Neural cell (in vitro differentiated cells): Measurements from ENCODE around the gene ARFGEF3. TPM values are rescaled to one million over a fixed set of nuclear protein-coding genes. Genes with fewer than 3 reads are reported as not detected.

Experiments
- H2AFZ ChIP-seq: fragments of 200-600, 300-800 bp; sonication (generic), shearing (Covaris generic); 2 replicates; pipeline ENCODE4 v1.6.0; 2014; ENCODE audit warnings: low read depth, mild to moderate bottlenecking, antibody characterized with exemption, low read length, moderate library complexity
- H3F3A ChIP-seq: fragments of 200-600 bp; shearing (Covaris generic); 2 replicates; pipeline ENCODE4 v1.6.1; 2016; ENCODE audit warnings: mild to moderate bottlenecking, moderate library complexity, mixed read lengths, antibody characterized with exemption, low read length; ENCODE audit not compliant: insufficient read depth, poor library complexity, severe bottlenecking
- H3K27ac ChIP-seq: fragments of 200-600, 300-800 bp; sonication (generic), shearing (Covaris generic); 2 replicates; pipeline ENCODE4 v1.5.1; 2014; ENCODE audit warnings: mild to moderate bottlenecking, low read length, moderate library complexity
- H3K27me3 ChIP-seq: fragments of 300-800, 200-600 bp; sonication (generic), shearing (Covaris generic); 2 replicates; pipeline ENCODE4 v1.6.0; 2014; ENCODE audit warnings: mild to moderate bottlenecking, low read depth, low read length, moderate library complexity; ENCODE audit not compliant: insufficient read depth
- H3K36me3 ChIP-seq: fragments of 300-800, 200-600 bp; sonication (generic), shearing (Covaris generic); 2 replicates; pipeline ENCODE4 v1.5.1; 2014; ENCODE audit warnings: mild to moderate bottlenecking, antibody characterized with exemption, low read length, moderate library complexity; ENCODE audit not compliant: insufficient read depth
- H3K4me2 ChIP-seq: fragments of 300-800, 200-600 bp; sonication (generic), shearing (Covaris generic); 2 replicates; pipeline ENCODE4 v1.6.0; 2014; ENCODE audit warnings: mild to moderate bottlenecking, low read length
- H3K4me3 ChIP-seq: fragments of 300-800, 200-600 bp; sonication (generic), shearing (Covaris generic); 2 replicates; pipeline ENCODE4 v1.5.1; 2014; ENCODE audit warnings: mild to moderate bottlenecking, low read length, moderate library complexity
- H3K79me2 ChIP-seq: fragments of 200-600 bp; shearing (Covaris generic); replicated peaks from 2 replicates; pipeline ENCODE4 v1.6.0; 2014; ENCODE audit warnings: mild to moderate bottlenecking, low read length, moderate library complexity; ENCODE audit not compliant: insufficient read depth
- H3K9ac ChIP-seq: fragments of 300-800, 200-600 bp; sonication (generic), shearing (Covaris generic); 2 replicates; pipeline ENCODE4 v1.6.1; 2016; ENCODE audit warnings: mild to moderate bottlenecking, low read length, mixed read lengths
- H3K9me2 ChIP-seq: fragments of 200-600 bp; shearing (Covaris generic); 2 replicates; pipeline ENCODE4 v1.6.1; 2016; ENCODE audit warnings: mild to moderate bottlenecking, low read length, mixed read lengths; ENCODE audit not compliant: insufficient read depth
- H3K9me3 ChIP-seq: fragments of 200-600, 300-800 bp; sonication (generic), shearing (Covaris generic); 2 replicates; pipeline ENCODE4 v1.6.1; 2016; ENCODE audit warnings: mild to moderate bottlenecking, mixed run types, low read length, moderate library complexity, mixed read lengths
- H4K20me1 ChIP-seq: fragments of 200-600 bp; shearing (Covaris generic); 2 replicates; pipeline ENCODE4 v1.6.1; 2016; ENCODE audit warnings: mild to moderate bottlenecking, mixed run types; ENCODE audit not compliant: insufficient read depth
- CTCF ChIP-seq: fragments of 450-650 bp; IDR thresholded peaks from 2 replicates; pipeline ENCODE4 v1.5.1; 2014; ENCODE audit warnings: antibody characterized with exemption, mild to moderate bottlenecking, moderate library complexity; ENCODE audit not compliant: poor library complexity, severe bottlenecking
- EP300 ChIP-seq: fragments of 450-650 bp; conservative IDR thresholded peaks from 2 replicates; pipeline ENCODE4 v1.6.1; 2014; ENCODE audit warnings: antibody characterized with exemption, mild to moderate bottlenecking, moderate library complexity; ENCODE audit not compliant: poor library complexity, severe bottlenecking
- EZH2 ChIP-seq: fragments of 200-600, 300-800 bp; shearing (Covaris generic), sonication (generic); IDR thresholded peaks from 2 replicates; pipeline ENCODE4 v1.6.1; 2014; ENCODE audit warnings: antibody characterized with exemption, low read length, borderline replicate concordance, mild to moderate bottlenecking; ENCODE audit not compliant: insufficient read depth, poor library complexity, severe bottlenecking
- MXI1 ChIP-seq: fragments of 450-650 bp; conservative IDR thresholded peaks from 2 replicates; pipeline ENCODE4 v1.6.1; 2014; ENCODE audit warnings: antibody characterized with exemption, mild to moderate bottlenecking; ENCODE audit not compliant: poor library complexity, severe bottlenecking
- POLR2AphosphoS5 ChIP-seq: IDR thresholded peaks from 2 replicates; pipeline ENCODE4 v1.6.1; 2012
- RAD21 ChIP-seq: fragments of 450-650 bp; conservative IDR thresholded peaks from 2 replicates; pipeline ENCODE4 v1.6.1; 2014; ENCODE audit warnings: antibody characterized with exemption, mild to moderate bottlenecking, moderate library complexity
- REST ChIP-seq: IDR thresholded peaks from 2 replicates; pipeline ENCODE4 v1.6.1; 2012; ENCODE audit warnings: borderline replicate concordance
- SMC3 ChIP-seq: fragments of 450-650 bp; conservative IDR thresholded peaks from 2 replicates; pipeline ENCODE4 v1.6.1; 2014; ENCODE audit warnings: antibody characterized with exemption, mild to moderate bottlenecking, moderate library complexity; ENCODE audit not compliant: poor library complexity
- TAF1 ChIP-seq: IDR thresholded peaks from 2 replicates; pipeline ENCODE4 v1.6.1; 2012; ENCODE audit warnings: low read depth
- polyA plus RNA-seq: library from polyadenylated mRNA; depleted of rRNA; stranded (reverse); fragments of >200 nt; gene quantifications from 2 replicates; pipeline ENCODE4 v1.2.3, GENCODE V29; 2014

ARFGEF3 gene
- polyA plus RNA-seq, 1 donor from 2014 or later: 4.6 TPM

- no peak overlapping the region for H3K27ac ChIP-seq
These were observed 2.5 kb upstream of the ARFGEF3 start for GRCh38 chr6:138159246-138159645.

GRCh38 chr6:138160329-138161087, 1.2 kb upstream of the ARFGEF3 start:
- Histone ChIP-seq H3K36me3 (no peaks in the 10 kb centered on the region), H4K20me1 (no peaks in the 10 kb centered on the region), H3K9ac (peak overlapping the region; percentile 78), H3K4me3 (peak overlapping the region; percentile 85), H3K27me3 (peaks cover 13% of the 10 kb centered on the region), H3K79me2 (no peaks in the 10 kb centered on the region), H2AFZ (no peak overlapping the region), H3K4me2 (no peak overlapping the region), H3K9me3 (no peaks in the 10 kb centered on the region), H3K27ac (no peak overlapping the region), H3K9me2 (no peaks in the 10 kb centered on the region), H3F3A (no peaks in the 10 kb centered on the region)
- TF ChIP-seq EZH2 (no peak), SMC3 (no peak), REST (no peak), POLR2AphosphoS5 (no peak), TAF1 (no peak)

More at GRCh38 chr6:138159246-138159645, 2.5 kb upstream of the ARFGEF3 start:
- Histone ChIP-seq H3K79me2 (no peaks in the 10 kb centered on the region), H3K27me3 (peaks cover 13% of the 10 kb centered on the region), H4K20me1 (no peaks in the 10 kb centered on the region), H3K36me3 (no peaks in the 10 kb centered on the region), H3K9me2 (no peaks in the 10 kb centered on the region), H3F3A (no peaks in the 10 kb centered on the region), H2AFZ (no peak overlapping the region), H3K4me3 (no peak overlapping the region), H3K9me3 (no peaks in the 10 kb centered on the region), H3K9ac (no peak overlapping the region), H3K4me2 (no peak overlapping the region)
- no peak for TF ChIP-seq REST
- TF ChIP-seq SMC3: no peak
- TF ChIP-seq EZH2: no peak
- TF ChIP-seq POLR2AphosphoS5: no peak
- TF ChIP-seq RAD21: no peak
- TF ChIP-seq TAF1: no peak
- no peak for TF ChIP-seq CTCF
- TF ChIP-seq EP300: no peak
- TF ChIP-seq MXI1: no peak
